ENCODE measurements around the gene PRRG2.

The PRRG2 gene

DNA sequence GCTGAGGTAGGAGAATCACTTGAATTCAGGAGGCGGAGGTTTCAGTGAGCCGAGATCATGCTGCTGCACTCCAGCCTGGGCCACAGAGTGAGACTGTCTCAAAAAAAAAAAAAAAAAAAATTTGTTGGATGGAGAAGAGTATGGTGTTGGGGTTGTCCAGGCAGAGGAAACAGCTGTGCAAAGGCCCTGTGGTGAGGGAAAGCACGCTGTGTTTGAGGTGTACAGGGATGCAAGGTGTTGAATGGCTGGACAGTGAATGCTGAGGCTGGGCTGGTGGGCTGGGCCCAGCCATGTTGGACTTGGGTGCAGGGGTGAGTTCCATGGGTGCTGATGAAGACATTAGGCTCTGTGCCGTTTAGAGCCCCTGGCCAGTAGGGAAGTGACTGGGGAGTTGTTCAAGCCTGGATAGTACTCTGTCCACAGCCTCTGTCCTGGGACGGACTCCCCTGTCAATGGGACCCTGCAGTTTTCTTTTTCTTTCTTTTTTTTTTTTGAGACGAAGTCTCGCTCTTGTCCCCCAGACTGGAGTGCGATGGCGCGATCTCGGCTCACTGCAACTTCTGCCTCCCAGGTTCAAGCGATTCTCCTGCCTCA is 28.5 kb downstream of the PRRG2 start:
- TF ChIP-seq, protein P1, sequence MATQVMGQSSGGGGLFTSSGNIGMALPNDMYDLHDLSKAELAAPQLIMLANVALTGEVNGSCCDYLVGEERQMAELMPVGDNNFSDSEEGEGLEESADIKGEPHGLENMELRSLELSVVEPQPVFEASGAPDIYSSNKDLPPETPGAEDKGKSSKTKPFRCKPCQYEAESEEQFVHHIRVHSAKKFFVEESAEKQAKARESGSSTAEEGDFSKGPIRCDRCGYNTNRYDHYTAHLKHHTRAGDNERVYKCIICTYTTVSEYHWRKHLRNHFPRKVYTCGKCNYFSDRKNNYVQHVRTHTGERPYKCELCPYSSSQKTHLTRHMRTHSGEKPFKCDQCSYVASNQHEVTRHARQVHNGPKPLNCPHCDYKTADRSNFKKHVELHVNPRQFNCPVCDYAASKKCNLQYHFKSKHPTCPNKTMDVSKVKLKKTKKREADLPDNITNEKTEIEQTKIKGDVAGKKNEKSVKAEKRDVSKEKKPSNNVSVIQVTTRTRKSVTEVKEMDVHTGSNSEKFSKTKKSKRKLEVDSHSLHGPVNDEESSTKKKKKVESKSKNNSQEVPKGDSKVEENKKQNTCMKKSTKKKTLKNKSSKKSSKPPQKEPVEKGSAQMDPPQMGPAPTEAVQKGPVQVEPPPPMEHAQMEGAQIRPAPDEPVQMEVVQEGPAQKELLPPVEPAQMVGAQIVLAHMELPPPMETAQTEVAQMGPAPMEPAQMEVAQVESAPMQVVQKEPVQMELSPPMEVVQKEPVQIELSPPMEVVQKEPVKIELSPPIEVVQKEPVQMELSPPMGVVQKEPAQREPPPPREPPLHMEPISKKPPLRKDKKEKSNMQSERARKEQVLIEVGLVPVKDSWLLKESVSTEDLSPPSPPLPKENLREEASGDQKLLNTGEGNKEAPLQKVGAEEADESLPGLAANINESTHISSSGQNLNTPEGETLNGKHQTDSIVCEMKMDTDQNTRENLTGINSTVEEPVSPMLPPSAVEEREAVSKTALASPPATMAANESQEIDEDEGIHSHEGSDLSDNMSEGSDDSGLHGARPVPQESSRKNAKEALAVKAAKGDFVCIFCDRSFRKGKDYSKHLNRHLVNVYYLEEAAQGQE (IDR thresholded peaks at IDR 0.05; ENCODE audit: low read depth), result no peak
- TF ChIP-seq EP300 (IDR thresholded peaks at IDR 0.05; ENCODE audit: borderline replicate concordance), result no peak
- TF ChIP-seq TEAD4 (IDR thresholded peaks at IDR 0.05), result no peak
- no peak for TF ChIP-seq NFIC (IDR thresholded peaks at IDR 0.05)
- TF ChIP-seq, protein P2, sequence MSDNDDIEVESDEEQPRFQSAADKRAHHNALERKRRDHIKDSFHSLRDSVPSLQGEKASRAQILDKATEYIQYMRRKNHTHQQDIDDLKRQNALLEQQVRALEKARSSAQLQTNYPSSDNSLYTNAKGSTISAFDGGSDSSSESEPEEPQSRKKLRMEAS (IDR thresholded peaks at IDR 0.05), result no peak
- TF ChIP-seq CREB1 (IDR thresholded peaks at IDR 0.05; ENCODE audit: low read depth), result no peak

DNA sequence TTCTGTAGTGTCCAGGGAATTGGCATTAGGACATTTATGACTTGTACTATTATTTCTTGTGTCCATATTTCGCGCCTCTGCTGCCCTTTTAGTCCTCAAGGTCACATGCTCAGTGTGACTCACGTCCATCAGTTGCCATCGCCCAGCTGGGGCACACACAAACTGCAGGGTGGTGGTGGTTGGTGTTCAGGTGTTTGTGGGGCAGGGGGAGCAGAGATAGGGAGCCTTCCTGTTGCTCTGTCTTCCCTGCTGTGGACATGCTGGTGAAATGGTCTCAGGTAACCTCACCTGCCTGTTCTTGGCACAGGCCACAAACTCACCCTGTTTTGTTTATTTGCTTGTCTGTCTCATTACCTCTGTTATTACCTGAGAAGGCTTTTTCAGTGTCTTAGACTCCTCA is 32.3 kb downstream of the PRRG2 start:
- TF ChIP-seq TAF1 (IDR thresholded peaks at IDR 0.05; ENCODE audit: low read depth) (no peak), YY1 (IDR thresholded peaks at IDR 0.05; ENCODE audit: low read depth) (no peak), EP300 (IDR thresholded peaks at IDR 0.05; ENCODE audit: borderline replicate concordance) (no peak), FOXM1 (IDR thresholded peaks at IDR 0.05; ENCODE audit: borderline replicate concordance, low read depth) (no peak), EGR1 (IDR thresholded peaks at IDR 0.05) (no peak), TEAD4 (IDR thresholded peaks at IDR 0.05) (no peak), CREB1 (IDR thresholded peaks at IDR 0.05; ENCODE audit: low read depth) (no peak)

DNA sequence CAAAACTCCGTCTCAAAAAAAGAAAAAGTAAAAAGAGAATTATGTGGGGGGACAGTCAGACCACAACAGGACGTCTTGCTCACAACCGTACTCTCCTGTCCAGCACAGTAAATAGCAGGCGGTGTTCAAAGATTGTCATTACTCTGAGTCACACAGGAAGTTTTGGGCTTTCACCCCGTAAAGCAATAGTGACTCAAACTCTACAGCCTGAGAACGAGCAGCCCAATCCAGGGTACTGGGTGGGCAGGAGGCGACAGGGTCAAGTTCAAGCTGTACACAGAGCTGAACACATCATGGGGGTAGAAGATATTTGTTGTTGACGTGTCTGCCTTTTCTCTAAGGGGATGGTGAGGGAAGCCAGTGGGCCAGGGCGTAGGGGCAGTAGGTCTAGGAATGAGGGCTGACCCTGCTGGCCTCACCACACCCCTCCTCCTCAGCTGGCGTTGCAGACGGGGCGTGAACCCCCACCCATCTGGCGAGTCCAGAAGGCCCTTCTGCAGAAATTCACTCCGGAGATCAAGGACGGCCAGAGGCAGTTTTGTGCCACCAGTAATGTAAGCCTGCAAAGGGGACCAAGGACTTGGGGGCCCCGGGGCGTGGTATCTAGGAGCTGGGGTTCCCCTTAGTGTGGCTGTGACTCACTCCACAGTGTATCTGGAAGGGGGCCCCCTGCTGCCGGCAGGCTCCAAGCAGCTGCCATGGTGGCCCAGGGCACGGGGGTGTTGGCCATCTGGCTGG is 33.1 kb downstream of the PRRG2 start:
- TF ChIP-seq NFIC (IDR thresholded peaks at IDR 0.05), result no peak
- TF ChIP-seq, protein P3, sequence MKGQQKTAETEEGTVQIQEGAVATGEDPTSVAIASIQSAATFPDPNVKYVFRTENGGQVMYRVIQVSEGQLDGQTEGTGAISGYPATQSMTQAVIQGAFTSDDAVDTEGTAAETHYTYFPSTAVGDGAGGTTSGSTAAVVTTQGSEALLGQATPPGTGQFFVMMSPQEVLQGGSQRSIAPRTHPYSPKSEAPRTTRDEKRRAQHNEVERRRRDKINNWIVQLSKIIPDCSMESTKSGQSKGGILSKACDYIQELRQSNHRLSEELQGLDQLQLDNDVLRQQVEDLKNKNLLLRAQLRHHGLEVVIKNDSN (IDR thresholded peaks at IDR 0.05), result no peak
- TF ChIP-seq ZBTB7A (IDR thresholded peaks at IDR 0.05; ENCODE audit: low read depth), result no peak

DNA sequence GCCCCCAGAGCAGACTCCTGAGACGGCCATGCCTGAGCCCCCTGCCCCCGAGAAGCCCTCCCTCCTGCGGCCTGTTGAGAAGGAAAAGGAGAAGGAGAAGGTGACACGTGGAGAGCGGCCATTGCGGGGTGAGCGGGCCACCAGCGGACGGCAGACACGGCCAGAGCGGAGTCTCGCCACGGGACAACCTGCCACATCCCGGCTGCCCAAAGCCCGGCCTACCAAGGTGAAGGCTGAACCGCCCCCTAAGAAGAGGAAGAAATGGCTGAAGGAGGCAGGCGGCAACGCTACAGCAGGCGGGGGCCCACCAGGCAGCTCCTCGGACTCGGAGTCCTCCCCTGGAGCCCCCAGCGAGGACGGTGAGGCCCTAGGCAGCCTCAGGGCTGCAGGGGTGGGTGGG is 34.7 kb downstream of the PRRG2 start:
- no peak for TF ChIP-seq EP300 (IDR thresholded peaks at IDR 0.05; ENCODE audit: borderline replicate concordance)

DNA sequence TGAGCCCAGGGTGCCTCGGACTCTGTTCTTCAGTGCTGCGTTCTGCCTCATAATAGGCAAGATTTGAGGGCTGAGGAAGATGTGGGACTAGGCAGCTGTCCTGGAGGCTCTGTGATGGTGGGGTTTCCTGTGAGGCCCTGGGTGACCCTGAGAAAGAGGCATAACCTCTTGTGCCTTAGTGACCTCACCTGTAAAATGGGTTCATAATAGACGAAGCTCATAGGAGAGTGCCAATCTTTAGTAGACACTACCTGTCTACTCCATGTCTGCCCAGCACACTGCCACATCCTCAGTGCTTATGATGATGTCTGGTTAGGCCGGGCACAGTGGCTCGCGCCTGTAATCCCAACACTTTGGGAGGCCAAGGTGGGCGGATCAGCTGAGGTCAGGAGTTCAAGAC is 35.4 kb downstream of the PRRG2 start:
- TF ChIP-seq, protein P1 (IDR thresholded peaks at IDR 0.05; ENCODE audit: low read depth), result no peak
- TF ChIP-seq, protein P2 (IDR thresholded peaks at IDR 0.05), result no peak
- TF ChIP-seq TCF12 (IDR thresholded peaks at IDR 0.05; ENCODE audit: low read depth), result no peak
- no peak for TF ChIP-seq EGR1 (IDR thresholded peaks at IDR 0.05)
- no peak for TF ChIP-seq TEAD4 (IDR thresholded peaks at IDR 0.05)
- no peak for TF ChIP-seq EP300 (IDR thresholded peaks at IDR 0.05; ENCODE audit: borderline replicate concordance)
- TF ChIP-seq, protein P3 (IDR thresholded peaks at IDR 0.05), result no peak
- TF ChIP-seq YY1 (IDR thresholded peaks at IDR 0.05; ENCODE audit: low read depth), result no peak
- no peak for TF ChIP-seq NFIC (IDR thresholded peaks at IDR 0.05)

DNA sequence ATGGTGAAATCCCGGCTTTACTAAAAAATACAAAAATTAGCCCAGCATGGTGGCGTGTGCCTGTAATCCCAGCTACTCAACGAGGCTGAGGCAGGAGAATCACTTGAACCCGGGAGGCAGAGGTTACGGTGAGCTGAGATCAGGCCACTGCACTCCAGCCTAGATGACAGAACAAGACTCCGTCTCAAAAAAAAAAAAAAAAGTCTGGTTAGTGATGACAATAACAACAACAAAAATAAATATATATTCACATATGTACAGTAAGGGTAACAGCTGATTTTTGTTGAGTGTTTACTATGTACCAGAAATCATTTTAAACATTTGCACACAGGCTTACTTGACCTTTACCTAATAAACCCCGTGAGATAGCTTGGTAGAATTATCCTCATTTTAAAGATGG is 35.8 kb downstream of the PRRG2 start:
- TF ChIP-seq CEBPB (IDR thresholded peaks at IDR 0.05), result no peak
- TF ChIP-seq EGR1 (IDR thresholded peaks at IDR 0.05), result no peak
- TF ChIP-seq NFIC (IDR thresholded peaks at IDR 0.05), result no peak
- no peak for TF ChIP-seq ZBTB7A (IDR thresholded peaks at IDR 0.05; ENCODE audit: low read depth)
- TF ChIP-seq FOXM1 (IDR thresholded peaks at IDR 0.05; ENCODE audit: borderline replicate concordance, low read depth), result no peak
- no peak for TF ChIP-seq TAF1 (IDR thresholded peaks at IDR 0.05; ENCODE audit: low read depth)
- no peak for TF ChIP-seq CREB1 (IDR thresholded peaks at IDR 0.05; ENCODE audit: low read depth)
- TF ChIP-seq, protein P1 (IDR thresholded peaks at IDR 0.05; ENCODE audit: low read depth), result no peak
- TF ChIP-seq EP300 (IDR thresholded peaks at IDR 0.05; ENCODE audit: borderline replicate concordance), result no peak
- TF ChIP-seq, protein P2 (IDR thresholded peaks at IDR 0.05), result no peak
- no peak for TF ChIP-seq TCF12 (IDR thresholded peaks at IDR 0.05; ENCODE audit: low read depth)
- no peak for TF ChIP-seq TEAD4 (IDR thresholded peaks at IDR 0.05)
- TF ChIP-seq YY1 (IDR thresholded peaks at IDR 0.05; ENCODE audit: low read depth), result no peak
- TF ChIP-seq, protein P3 (IDR thresholded peaks at IDR 0.05), result no peak
- TF ChIP-seq RAD21 (IDR thresholded peaks at IDR 0.05; ENCODE audit: low read depth), result no peak
